Measurements from ENCODE around the gene CRISPLD2.

CRISPLD2 gene

GRCh38 chr16:84909476-84910085 is 89.8 kb downstream of the CRISPLD2 start:
- no peak for DNase-seq (ENCODE audit: low read depth in 1 of 2, low spot score in 1 of 2)
- H3K27ac ChIP-seq (replicated peaks): no peak overlapping the region
- peaks cover 11% of the 10 kb centered on the region for H3K27me3 ChIP-seq (ENCODE audit: insufficient read depth, poor library complexity, severe bottlenecking)
- no peak for TF ChIP-seq POLR2AphosphoS5 (IDR thresholded peaks at IDR 0.05; ENCODE audit: low read depth)
- no peak for TF ChIP-seq CTCF (IDR thresholded peaks at IDR 0.05; ENCODE audit: insufficient read depth, low read length)
- TF ChIP-seq, protein P1, sequence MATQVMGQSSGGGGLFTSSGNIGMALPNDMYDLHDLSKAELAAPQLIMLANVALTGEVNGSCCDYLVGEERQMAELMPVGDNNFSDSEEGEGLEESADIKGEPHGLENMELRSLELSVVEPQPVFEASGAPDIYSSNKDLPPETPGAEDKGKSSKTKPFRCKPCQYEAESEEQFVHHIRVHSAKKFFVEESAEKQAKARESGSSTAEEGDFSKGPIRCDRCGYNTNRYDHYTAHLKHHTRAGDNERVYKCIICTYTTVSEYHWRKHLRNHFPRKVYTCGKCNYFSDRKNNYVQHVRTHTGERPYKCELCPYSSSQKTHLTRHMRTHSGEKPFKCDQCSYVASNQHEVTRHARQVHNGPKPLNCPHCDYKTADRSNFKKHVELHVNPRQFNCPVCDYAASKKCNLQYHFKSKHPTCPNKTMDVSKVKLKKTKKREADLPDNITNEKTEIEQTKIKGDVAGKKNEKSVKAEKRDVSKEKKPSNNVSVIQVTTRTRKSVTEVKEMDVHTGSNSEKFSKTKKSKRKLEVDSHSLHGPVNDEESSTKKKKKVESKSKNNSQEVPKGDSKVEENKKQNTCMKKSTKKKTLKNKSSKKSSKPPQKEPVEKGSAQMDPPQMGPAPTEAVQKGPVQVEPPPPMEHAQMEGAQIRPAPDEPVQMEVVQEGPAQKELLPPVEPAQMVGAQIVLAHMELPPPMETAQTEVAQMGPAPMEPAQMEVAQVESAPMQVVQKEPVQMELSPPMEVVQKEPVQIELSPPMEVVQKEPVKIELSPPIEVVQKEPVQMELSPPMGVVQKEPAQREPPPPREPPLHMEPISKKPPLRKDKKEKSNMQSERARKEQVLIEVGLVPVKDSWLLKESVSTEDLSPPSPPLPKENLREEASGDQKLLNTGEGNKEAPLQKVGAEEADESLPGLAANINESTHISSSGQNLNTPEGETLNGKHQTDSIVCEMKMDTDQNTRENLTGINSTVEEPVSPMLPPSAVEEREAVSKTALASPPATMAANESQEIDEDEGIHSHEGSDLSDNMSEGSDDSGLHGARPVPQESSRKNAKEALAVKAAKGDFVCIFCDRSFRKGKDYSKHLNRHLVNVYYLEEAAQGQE (IDR thresholded peaks at IDR 0.05; ENCODE audit: insufficient replicate concordance, low read depth): no peak
- TF ChIP-seq GABPA (IDR thresholded peaks at IDR 0.05; ENCODE audit: low read depth): no peak
- no peak for TF ChIP-seq SPI1 (IDR thresholded peaks at IDR 0.05; ENCODE audit: borderline replicate concordance, low read depth)
- H3K4me3 ChIP-seq (replicated peaks; ENCODE audit: insufficient read depth, low read length): no peak overlapping the region

GRCh38 chr16:84911486-84912216 is 91.9 kb downstream of the CRISPLD2 start:
- TF ChIP-seq GABPA (IDR thresholded peaks at IDR 0.05; ENCODE audit: low read depth) (no peak), SPI1 (IDR thresholded peaks at IDR 0.05; ENCODE audit: borderline replicate concordance, low read depth) (no peak), CTCF (IDR thresholded peaks at IDR 0.05; ENCODE audit: insufficient read depth, low read length) (no peak), POLR2AphosphoS5 (IDR thresholded peaks at IDR 0.05; ENCODE audit: low read depth) (no peak)
- TF ChIP-seq, protein P1 (IDR thresholded peaks at IDR 0.05; ENCODE audit: insufficient replicate concordance, low read depth): no peak
- H3K27ac ChIP-seq (replicated peaks): peak overlapping the region; percentile 59
- no peak overlapping the region for H3K4me3 ChIP-seq (replicated peaks; ENCODE audit: insufficient read depth, low read length)
- peaks cover 25% of the 10 kb centered on the region for H3K27me3 ChIP-seq (ENCODE audit: insufficient read depth, poor library complexity, severe bottlenecking)
- DNase-seq (ENCODE audit: low read depth in 1 of 2, low spot score in 1 of 2): peak; percentile 68 to 71

DNA sequence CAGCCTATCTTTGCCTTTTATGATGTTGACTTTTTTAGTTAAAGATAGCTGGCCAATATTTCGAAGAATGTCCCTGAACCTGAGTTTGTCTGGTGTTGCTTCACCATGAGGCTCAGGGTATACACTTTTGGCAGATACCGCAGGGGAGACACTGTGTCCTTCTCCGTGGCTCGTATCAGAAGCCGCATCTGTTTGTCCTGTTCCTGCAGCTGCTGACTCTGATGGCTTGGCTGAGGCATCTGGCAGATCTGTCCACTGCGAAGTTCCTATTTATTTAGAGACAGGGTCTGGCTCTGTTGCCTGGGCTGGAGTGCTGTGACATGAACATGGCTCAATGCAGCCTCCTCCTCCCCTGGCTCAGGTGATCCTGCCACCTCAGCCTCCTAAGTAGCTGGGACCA is 93.5 kb downstream of the CRISPLD2 start:
- peak in 1 of 2 experiments; percentile 47 for DNase-seq (ENCODE audit: low read depth in 1 of 2, low spot score in 1 of 2)
- no peak overlapping the region for H3K4me3 ChIP-seq (replicated peaks; ENCODE audit: insufficient read depth, low read length)
- TF ChIP-seq CTCF (IDR thresholded peaks at IDR 0.05; ENCODE audit: insufficient read depth, low read length): no peak
- TF ChIP-seq, protein P1 (IDR thresholded peaks at IDR 0.05; ENCODE audit: insufficient replicate concordance, low read depth): no peak
- TF ChIP-seq GABPA (IDR thresholded peaks at IDR 0.05; ENCODE audit: low read depth): no peak
- no peak for TF ChIP-seq SPI1 (IDR thresholded peaks at IDR 0.05; ENCODE audit: borderline replicate concordance, low read depth)
- no peak for TF ChIP-seq POLR2AphosphoS5 (IDR thresholded peaks at IDR 0.05; ENCODE audit: low read depth)
- peaks cover 40% of the 10 kb centered on the region for H3K27me3 ChIP-seq (ENCODE audit: insufficient read depth, poor library complexity, severe bottlenecking)
- no peak overlapping the region for H3K27ac ChIP-seq (replicated peaks)

Data from HL-60 (cell line).